T-helper 2 cell treated with Interferon-gamma antibody and Interleukin-4, amounts not matched to agents 100 ng/mL and 5 ng/mL, for 36 hours (primary cell): ENCODE data around the gene FOXC2. TPM values are rescaled to one million over a fixed set of nuclear protein-coding genes. Genes with fewer than 3 reads are reported as not detected.

Source experiments
- intact Hi-C: fragments of 100-400 bp; cut with micrococcal nuclease; formaldehyde crosslinking; loops from one replicate; pipeline ENCODE4 v1.15.1; 2023
- total RNA-seq: library from RNA; stranded (reverse); gene quantifications from 2 replicates; pipeline ENCODE4 v1.2.3, GENCODE V29; 2022

FOXC2 gene
- total RNA-seq, 1 donor from 2014 or later, result not detected

DNA sequence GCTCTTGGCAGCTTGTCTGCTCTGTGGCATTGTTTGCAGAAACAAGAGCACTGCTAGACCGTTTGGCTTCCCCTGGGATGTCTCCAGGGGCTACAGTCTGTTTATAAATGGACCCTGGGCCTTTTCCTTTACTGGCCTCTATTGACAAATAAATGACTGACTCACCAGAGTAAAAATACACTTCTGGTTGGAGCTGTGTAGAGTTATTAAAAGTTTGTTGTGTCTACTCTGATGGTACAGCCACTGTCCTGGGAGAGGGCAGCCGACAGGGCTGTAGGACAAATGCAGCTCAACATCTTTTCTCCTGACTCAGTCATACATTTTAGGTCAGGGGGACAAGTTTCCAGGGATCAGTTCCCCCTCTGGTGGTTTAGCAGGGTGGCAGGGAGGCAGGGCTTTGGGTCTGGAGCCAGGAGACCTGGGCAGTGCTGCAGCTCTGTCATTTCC, 41.7 kb downstream of the FOXC2 start:
- intact Hi-C loops, result no loop called here

DNA sequence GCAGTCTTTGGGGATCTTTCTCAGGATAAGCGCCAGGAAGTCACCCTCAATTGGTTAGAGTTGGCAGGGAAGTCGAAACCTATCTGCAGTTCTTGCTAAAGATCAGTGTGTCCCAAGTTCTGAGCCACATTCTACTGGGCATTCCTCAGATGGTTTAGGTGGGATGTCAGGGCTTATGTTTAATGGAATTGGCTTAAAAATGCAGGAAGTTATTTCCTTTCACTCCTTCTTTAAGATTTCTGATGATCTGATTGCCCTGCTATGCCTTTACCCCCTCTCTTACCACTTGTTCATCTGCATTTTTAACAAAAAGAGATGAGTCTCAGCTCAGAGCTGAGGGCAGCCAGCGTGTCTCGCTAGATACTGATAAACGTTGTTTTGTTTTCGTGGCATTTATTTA, 42.5 kb downstream of the FOXC2 start:
- intact Hi-C loops, result no loop called here

DNA sequence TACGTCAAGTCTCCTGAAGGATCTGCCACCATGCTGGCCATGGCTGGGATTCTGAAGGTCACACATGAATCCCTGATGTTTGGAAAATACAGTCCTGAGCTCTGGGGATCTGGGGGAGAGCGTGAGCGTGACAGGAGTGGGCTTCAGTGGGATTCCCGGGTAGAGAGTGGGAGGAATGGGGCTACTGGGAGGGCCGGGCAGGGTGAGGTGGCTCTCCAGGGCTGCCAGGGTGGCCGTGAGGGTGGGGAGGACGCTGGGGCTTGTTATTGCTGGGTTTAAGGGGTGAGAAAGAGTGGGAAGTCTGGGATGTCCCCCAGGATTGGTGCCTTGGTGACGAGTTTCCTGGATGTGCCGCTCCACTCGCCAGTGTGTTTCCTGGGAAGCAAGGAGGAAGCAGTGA, 43.0 kb downstream of the FOXC2 start:
- intact Hi-C loops, result no loop called here

DNA sequence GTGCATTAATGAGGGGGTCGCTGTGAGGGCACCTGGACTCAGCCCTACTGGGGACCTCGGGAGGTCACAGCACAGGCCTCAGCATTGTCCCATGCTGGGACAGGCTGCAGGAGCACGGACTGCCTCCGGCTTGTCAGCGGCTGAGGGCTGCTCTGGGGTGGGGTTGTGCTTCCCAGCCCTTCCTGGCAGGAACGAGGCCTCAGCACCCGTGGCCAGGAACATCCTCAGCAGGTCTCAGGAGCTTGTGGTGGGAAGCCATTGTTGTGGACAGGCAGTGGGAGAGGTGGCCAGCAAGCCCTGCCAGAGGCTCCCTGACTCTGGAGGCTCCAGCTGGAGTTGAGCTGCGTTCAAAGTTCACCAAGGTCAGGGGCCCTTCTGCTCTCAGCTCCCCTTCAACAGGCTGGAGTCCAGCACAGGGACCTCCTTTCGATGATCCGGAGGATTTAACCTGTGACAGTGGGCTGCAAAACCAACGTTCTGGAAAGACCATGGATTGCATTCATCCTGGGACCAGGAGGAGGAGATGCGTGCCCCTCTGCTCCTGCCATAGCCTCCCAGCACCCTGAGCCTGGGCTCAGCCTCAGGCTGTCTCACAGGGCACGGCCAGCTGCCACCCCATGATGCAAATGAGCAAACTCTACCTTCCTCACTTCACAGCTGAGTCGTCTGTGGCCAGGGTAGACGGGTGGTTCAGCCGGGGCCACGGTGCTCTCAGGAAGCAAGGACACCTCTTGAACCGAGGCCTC, 44.3 kb downstream of the FOXC2 start:
- intact Hi-C loops, result no loop called here

DNA sequence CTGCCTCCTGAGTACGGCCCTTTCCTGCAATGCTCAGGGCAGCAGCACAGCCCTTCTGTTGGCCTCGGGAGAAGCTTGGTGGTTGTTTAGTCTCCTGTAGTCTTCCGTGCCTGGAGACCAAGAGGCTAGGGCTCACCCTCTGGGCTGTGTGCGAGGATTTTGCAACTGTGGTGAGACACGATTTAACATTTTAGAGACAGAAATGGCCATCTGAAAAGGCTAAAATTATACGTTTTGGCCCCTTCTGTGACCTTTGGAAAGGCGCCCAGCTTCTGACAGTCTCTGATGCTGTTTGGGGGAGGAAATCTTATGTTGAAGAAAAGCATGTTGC, 44.9 kb downstream of the FOXC2 start:
- intact Hi-C loops, result no loop called here

DNA sequence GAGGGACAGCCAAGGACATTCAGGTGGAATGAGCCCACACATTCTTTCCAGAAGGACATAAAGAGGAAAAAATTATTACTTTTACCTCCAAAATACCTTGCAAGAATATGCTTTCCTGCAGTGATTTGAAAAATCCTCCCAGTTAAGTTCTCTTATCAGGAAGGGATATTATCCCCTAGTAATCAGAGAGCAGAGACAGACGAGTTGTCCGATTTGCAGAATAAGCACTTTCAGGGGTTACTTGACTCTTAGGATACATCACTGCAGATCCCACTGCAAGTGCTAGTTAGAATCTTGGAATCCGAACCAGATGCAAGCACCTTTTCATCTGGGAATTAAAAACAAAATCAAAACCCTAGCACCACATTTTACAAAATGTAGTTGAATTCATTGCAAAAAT, 45.3 kb downstream of the FOXC2 start:
- intact Hi-C loops, result no loop called here

DNA sequence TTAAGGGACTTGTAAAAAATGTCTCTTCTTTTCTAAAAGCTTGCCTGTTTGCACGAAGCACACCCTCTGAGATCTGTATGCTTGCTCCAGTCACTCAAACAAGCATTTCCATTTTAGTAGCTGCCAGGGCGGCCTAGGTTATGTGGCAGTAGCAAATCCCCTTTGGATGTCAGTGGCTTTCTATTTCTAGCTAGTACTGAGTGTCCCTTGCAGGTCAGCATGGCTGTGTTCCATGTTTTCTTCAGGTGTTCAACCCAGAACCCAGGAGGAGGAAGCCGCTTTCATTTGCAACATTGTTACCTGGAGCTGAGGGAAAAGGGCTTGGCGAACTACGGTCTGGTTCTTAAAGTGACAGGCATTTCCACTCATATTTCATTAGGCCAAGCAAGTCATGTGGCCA, 48.1 kb downstream of the FOXC2 start:
- intact Hi-C loops, result no loop called here

DNA sequence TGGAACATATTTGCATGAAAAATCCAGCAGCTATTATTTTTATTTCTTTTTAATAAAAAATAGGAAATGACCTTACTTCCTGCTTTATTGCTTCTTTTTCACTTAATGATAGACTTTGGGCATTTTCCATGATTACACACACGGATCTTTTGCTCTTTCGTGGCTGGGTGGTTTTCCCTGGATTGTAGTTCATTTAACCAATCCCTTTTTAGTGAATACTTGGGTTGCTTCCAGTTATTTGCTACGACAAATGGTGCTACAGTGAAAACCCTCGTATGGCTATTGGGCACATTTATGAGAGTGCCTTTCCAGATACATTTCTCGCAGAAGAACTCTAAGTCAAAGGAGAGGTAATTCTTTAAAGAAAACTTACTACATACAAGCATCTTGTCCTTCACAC, 50.3 kb downstream of the FOXC2 start:
- intact Hi-C loops, result no loop called here

DNA sequence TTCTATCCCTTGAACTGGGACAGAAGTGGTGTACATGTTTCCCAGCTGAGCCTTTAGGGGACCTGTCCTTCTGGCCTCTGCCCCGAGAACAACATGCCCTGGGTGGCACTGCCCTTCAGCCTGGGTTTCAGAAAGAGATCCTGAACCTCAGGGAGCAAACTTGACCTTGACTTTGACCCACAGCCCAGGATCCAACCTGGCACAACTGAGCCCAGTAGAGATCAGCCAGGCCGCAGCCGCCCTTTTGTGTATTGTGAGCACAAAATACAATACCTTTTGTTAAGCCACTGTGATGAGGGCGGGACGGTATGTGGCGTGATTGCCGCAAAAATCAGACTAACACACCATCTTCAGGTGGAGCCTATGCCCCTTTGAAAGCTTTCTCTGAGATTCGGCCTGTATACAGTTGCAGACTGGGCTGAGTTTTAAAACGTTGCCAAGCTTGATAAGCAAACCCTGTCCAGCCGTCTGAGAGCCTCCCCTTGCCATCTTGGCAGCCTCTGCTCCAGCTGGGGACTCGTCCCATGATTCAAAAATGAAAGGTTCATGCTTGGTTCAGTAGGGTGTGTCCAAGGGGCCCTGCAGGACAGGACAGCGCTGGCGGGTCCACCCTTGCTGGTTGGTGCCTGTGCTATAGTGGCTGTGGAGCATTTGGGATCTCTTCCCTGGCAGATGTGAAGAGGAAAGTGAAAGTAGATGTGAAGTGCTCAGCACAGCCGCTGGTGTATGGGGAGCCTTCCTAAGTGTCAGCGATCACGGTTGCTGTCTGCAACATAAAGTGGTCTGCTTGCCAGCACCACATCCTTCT, 52.0 kb downstream of the FOXC2 start:
- intact Hi-C loops, result no loop called here

Other genes starting within 250 kb of the FOXC2 start
- gene FOXF1, start 56.3 kb upstream of the FOXC2 start, total RNA-seq, result not detected in 2 replicates
- 22.7 and 25.7 TPM in 2 replicates for gene MTHFSD, start 11.6 kb upstream of the FOXC2 start, total RNA-seq
- not detected in 2 replicates for gene FOXL1, start 11.7 kb downstream of the FOXC2 start, total RNA-seq